ENCODE results near the gene RPUSD4. TPM values are rescaled to one million over a fixed set of nuclear protein-coding genes. Genes with fewer than 3 reads are reported as not detected.

Gene RPUSD4
- total and polyA plus RNA-seq, 2 experiments from 2014 or later: 20.8 to 60.8 TPM

DNA sequence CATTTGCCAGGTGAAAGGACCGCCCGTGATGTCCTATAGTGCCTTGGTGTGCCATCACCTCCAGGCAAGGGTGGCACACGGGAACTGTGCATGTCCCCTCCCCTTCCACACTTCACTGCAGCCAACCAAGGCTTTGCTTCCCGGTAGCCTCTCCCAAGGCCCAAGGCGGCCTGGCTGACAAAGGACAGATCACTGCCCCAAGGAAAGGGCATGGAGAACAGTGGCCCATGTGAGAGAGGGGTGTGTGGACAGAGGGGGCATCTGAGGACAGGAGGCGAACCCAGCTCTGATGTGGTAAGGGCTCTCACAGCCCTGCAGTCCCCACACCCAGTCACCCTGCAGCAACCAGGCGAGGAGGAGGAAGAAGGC, 50.4 kb downstream of the RPUSD4 start (continued):
- TF ChIP-seq JUNB (IDR thresholded peaks at IDR 0.05; ENCODE audit: unreplicated experiment): no peak
- no peak for TF ChIP-seq ZNF462 (CRISPR knock-in tag; IDR thresholded peaks at IDR 0.05)
- no peak for TF ChIP-seq ZNF114 (CRISPR knock-in tag; IDR thresholded peaks at IDR 0.05)
- no peak for TF ChIP-seq ZNF331 (CRISPR knock-in tag; IDR thresholded peaks at IDR 0.05; ENCODE audit: low read depth)
- no peak for TF ChIP-seq STAT1 (IDR thresholded peaks at IDR 0.05; ENCODE audit: unreplicated experiment)
- no peak for TF ChIP-seq EZH2phosphoT487 (IDR thresholded peaks at IDR 0.05; ENCODE audit: unreplicated experiment)
- TF ChIP-seq CREB1 (CRISPR knock-in tag; IDR thresholded peaks at IDR 0.05; ENCODE audit: low read depth): no peak
- no peak for TF ChIP-seq EZH2 (IDR thresholded peaks at IDR 0.05; ENCODE audit: low read depth, unreplicated experiment)

DNA sequence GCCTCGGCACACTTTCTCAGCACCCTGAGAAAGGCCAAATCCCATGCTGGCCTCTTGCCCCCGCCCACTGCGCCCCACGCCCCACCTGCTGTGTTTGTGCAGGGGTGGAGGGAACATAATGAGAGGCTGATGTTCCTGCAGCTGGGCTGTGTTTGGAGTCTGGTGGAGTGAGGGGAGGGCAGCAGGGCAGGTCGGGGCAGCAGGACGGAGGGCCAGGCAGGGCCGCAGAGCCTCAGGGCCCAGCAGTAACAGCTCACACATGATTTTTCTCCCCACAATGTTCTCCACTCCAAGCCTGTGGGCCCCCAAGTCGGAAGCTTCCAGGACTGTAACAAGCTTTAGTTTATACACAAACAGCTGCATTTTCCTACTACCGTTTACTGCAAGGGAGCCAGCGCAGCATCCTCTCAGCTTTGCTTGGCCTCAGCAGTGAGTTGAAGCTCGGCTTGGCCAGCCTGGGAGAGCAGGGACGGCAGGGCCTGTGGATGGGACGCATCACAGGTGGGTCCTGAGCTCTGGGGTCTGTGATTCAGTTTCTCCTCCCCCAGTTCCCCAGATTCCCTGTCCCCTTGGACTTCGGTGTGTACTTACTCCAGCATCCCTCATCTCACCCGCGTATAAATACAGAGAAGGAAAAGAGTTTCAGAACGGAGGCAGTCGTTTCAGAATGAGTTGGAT, 51.0 kb downstream of the RPUSD4 start:
- Histone ChIP-seq H3F3A (replicated peaks; ENCODE audit: low read depth) (0 out of 2 replicates have a peak, but pooled peaks cover 4% of the 10 kb centered on the region), H3K9me2 (ENCODE audit: insufficient read depth) (no peaks in the 10 kb centered on the region), H2AFZ (peak overlapping the region; percentile 98), H3K36me3 (ENCODE audit: insufficient read depth) (no peaks in the 10 kb centered on the region), H4K20me1 (replicated peaks; ENCODE audit: insufficient read depth) (no peaks in the 10 kb centered on the region), H3K4me3 (peak overlapping the region; percentile 22; the same call in 1 of the 2 replicates), H3K79me2 (replicated peaks; ENCODE audit: insufficient read depth) (no peaks in the 10 kb centered on the region), H3K27ac (ENCODE audit: low read depth) (no peak overlapping the region), H3K4me2 (peak overlapping the region; percentile 69), H3K4me1 (ENCODE audit: insufficient read depth) (peaks cover 28% of the 10 kb centered on the region), H3K27me3 (ENCODE audit: insufficient read depth) (no peaks in the 10 kb centered on the region)
- Mint-ChIP-seq H3K4me1 (peaks cover 25% of the 10 kb centered on the region), H3K4me3 (no peak overlapping the region; the same call in 2 of the 3 replicates), H3K27ac (no peak overlapping the region; the same call in 1 of the 2 replicates), H3K36me3 (ENCODE audit: low read depth) (no peaks in the 10 kb centered on the region), H3K9me3 (no peaks in the 10 kb centered on the region), H3K27me3 (ENCODE audit: insufficient read depth, low read depth, poor library complexity) (peaks cover 12% of the 10 kb centered on the region)
- DNase-seq (ENCODE audit: low spot score) (no peak), ATAC-seq (peak; percentile 53)
- TF ChIP-seq REST (IDR thresholded peaks at IDR 0.05; ENCODE audit: unreplicated experiment): no peak

Measured in GM23338 (cell line).